ENCODE measurements around the gene PLA2G2A.

- TF ChIP-seq HMGXB4 (CRISPR knock-in tag; IDR thresholded peaks at IDR 0.05) (no peak), HDGF (IDR thresholded peaks at IDR 0.05) (no peak), CTCF (IDR thresholded peaks at IDR 0.05 in 2 of 3, conservative IDR thresholded peaks at IDR 0.05 in 1 of 3; ENCODE audit: insufficient read depth in 2 of 3, low read depth in 1 of 3, low read length in 3 of 3) (no peak)
Measured at GRCh38 chr1:19957779-19958178, 21.6 kb downstream of the PLA2G2A start.
